ENCODE results near the gene DSG3.

DSG3 gene

GRCh38 chr18:31447530-31448191, at the start of gene DSG3:
Gene DSG3, plus strand, starts transcription at chr18:31447741. Its CDS starts 137 bp downstream, at chr18:31447878.
- DNase-seq (ENCODE audit: low read depth, low spot score), result no peak
- Histone ChIP-seq H3K27ac (no peak within 1 kb of the TSS), H3K36me3 (ENCODE audit: insufficient read depth, low read length) (no peaks in the 10 kb centered on the region), H3K4me3 (no peak within 1 kb of the TSS), H3K9ac (ENCODE audit: insufficient read length) (no peak within 1 kb of the TSS), H3K9me3 (ENCODE audit: low read depth, low read length) (no peaks in the 10 kb centered on the region)
- TF ChIP-seq FOXP2 (optimal IDR thresholded peaks at IDR 0.05; ENCODE audit: control extremely low read depth, extremely low read length, insufficient read depth) (no peak), EZH2 (IDR thresholded peaks at IDR 0.05) (no peak), POLR2AphosphoS5 (IDR thresholded peaks at IDR 0.05; ENCODE audit: borderline replicate concordance, low read depth, low read length) (no peak)

GRCh38 chr18:31398191-31398590, 49.4 kb upstream of the DSG3 start:
- DNase-seq (ENCODE audit: low read depth, low spot score), result no peak
- Histone ChIP-seq H3K27ac (no peak overlapping the region), H3K36me3 (ENCODE audit: insufficient read depth, low read length) (no peaks in the 10 kb centered on the region), H3K4me3 (no peak overlapping the region), H3K9ac (ENCODE audit: insufficient read length) (no peak overlapping the region), H3K9me3 (ENCODE audit: low read depth, low read length) (no peaks in the 10 kb centered on the region)
- TF ChIP-seq FOXP2 (optimal IDR thresholded peaks at IDR 0.05; ENCODE audit: control extremely low read depth, extremely low read length, insufficient read depth) (no peak), EZH2 (IDR thresholded peaks at IDR 0.05) (no peak), POLR2AphosphoS5 (IDR thresholded peaks at IDR 0.05; ENCODE audit: borderline replicate concordance, low read depth, low read length) (no peak)

GRCh38 chr18:31399306-31400032, 48.1 kb upstream of the DSG3 start:
- Histone ChIP-seq H3K36me3 (ENCODE audit: insufficient read depth, low read length) (no peaks in the 10 kb centered on the region), H3K27ac (no peak overlapping the region), H3K4me3 (no peak overlapping the region), H3K9me3 (ENCODE audit: low read depth, low read length) (no peaks in the 10 kb centered on the region), H3K9ac (ENCODE audit: insufficient read length) (no peak overlapping the region)
- no peak for DNase-seq (ENCODE audit: low read depth, low spot score)
- no peak for TF ChIP-seq FOXP2 (optimal IDR thresholded peaks at IDR 0.05; ENCODE audit: control extremely low read depth, extremely low read length, insufficient read depth)
- no peak for TF ChIP-seq POLR2AphosphoS5 (IDR thresholded peaks at IDR 0.05; ENCODE audit: borderline replicate concordance, low read depth, low read length)
- no peak for TF ChIP-seq EZH2 (IDR thresholded peaks at IDR 0.05)

- Histone ChIP-seq H3K9ac (ENCODE audit: insufficient read length) (no peak overlapping the region), H3K27ac (no peak overlapping the region), H3K4me3 (no peak overlapping the region), H3K9me3 (ENCODE audit: low read depth, low read length) (no peaks in the 10 kb centered on the region), H3K36me3 (ENCODE audit: insufficient read depth, low read length) (no peaks in the 10 kb centered on the region)
- no peak for DNase-seq (ENCODE audit: low read depth, low spot score)
- no peak for TF ChIP-seq POLR2AphosphoS5 (IDR thresholded peaks at IDR 0.05; ENCODE audit: borderline replicate concordance, low read depth, low read length)
- TF ChIP-seq FOXP2 (optimal IDR thresholded peaks at IDR 0.05; ENCODE audit: control extremely low read depth, extremely low read length, insufficient read depth), result no peak
- no peak for TF ChIP-seq EZH2 (IDR thresholded peaks at IDR 0.05)
Measured at GRCh38 chr18:31401156-31402025, 46.1 kb upstream of the DSG3 start.

GRCh38 chr18:31402026-31402373, 45.5 kb upstream of the DSG3 start:
- TF ChIP-seq FOXP2 (optimal IDR thresholded peaks at IDR 0.05; ENCODE audit: control extremely low read depth, extremely low read length, insufficient read depth), result no peak
- TF ChIP-seq EZH2 (IDR thresholded peaks at IDR 0.05), result no peak
- TF ChIP-seq POLR2AphosphoS5 (IDR thresholded peaks at IDR 0.05; ENCODE audit: borderline replicate concordance, low read depth, low read length), result no peak
- Histone ChIP-seq H3K36me3 (ENCODE audit: insufficient read depth, low read length) (no peaks in the 10 kb centered on the region), H3K4me3 (no peak overlapping the region), H3K9me3 (ENCODE audit: low read depth, low read length) (no peaks in the 10 kb centered on the region), H3K27ac (no peak overlapping the region), H3K9ac (ENCODE audit: insufficient read length) (no peak overlapping the region)
- DNase-seq (ENCODE audit: low read depth, low spot score), result no peak

- TF ChIP-seq POLR2AphosphoS5 (IDR thresholded peaks at IDR 0.05; ENCODE audit: borderline replicate concordance, low read depth, low read length) (no peak), EZH2 (IDR thresholded peaks at IDR 0.05) (no peak), FOXP2 (optimal IDR thresholded peaks at IDR 0.05; ENCODE audit: control extremely low read depth, extremely low read length, insufficient read depth) (no peak)
- no peaks in the 10 kb centered on the region for H3K36me3 ChIP-seq (ENCODE audit: insufficient read depth, low read length)
- no peak overlapping the region for H3K9ac ChIP-seq (ENCODE audit: insufficient read length)
- DNase-seq (ENCODE audit: low read depth, low spot score), result no peak
- no peaks in the 10 kb centered on the region for H3K9me3 ChIP-seq (ENCODE audit: low read depth, low read length)
- H3K27ac ChIP-seq, result no peak overlapping the region
- no peak overlapping the region for H3K4me3 ChIP-seq
Measured at GRCh38 chr18:31403409-31403808, 44.1 kb upstream of the DSG3 start.

GRCh38 chr18:31407649-31408048, 39.9 kb upstream of the DSG3 start:
- DNase-seq (ENCODE audit: low read depth, low spot score), result no peak
- TF ChIP-seq POLR2AphosphoS5 (IDR thresholded peaks at IDR 0.05; ENCODE audit: borderline replicate concordance, low read depth, low read length), result no peak
- TF ChIP-seq EZH2 (IDR thresholded peaks at IDR 0.05), result no peak
- TF ChIP-seq FOXP2 (optimal IDR thresholded peaks at IDR 0.05; ENCODE audit: control extremely low read depth, extremely low read length, insufficient read depth), result no peak
- Histone ChIP-seq H3K9ac (ENCODE audit: insufficient read length) (no peak overlapping the region), H3K4me3 (no peak overlapping the region), H3K9me3 (ENCODE audit: low read depth, low read length) (no peaks in the 10 kb centered on the region), H3K36me3 (ENCODE audit: insufficient read depth, low read length) (no peaks in the 10 kb centered on the region), H3K27ac (no peak overlapping the region)

GRCh38 chr18:31409276-31409675, 38.3 kb upstream of the DSG3 start:
- Histone ChIP-seq H3K36me3 (ENCODE audit: insufficient read depth, low read length) (no peaks in the 10 kb centered on the region), H3K9ac (ENCODE audit: insufficient read length) (no peak overlapping the region), H3K9me3 (ENCODE audit: low read depth, low read length) (no peaks in the 10 kb centered on the region), H3K4me3 (no peak overlapping the region), H3K27ac (no peak overlapping the region)
- TF ChIP-seq POLR2AphosphoS5 (IDR thresholded peaks at IDR 0.05; ENCODE audit: borderline replicate concordance, low read depth, low read length) (no peak), EZH2 (IDR thresholded peaks at IDR 0.05) (no peak), FOXP2 (optimal IDR thresholded peaks at IDR 0.05; ENCODE audit: control extremely low read depth, extremely low read length, insufficient read depth) (no peak)
- no peak for DNase-seq (ENCODE audit: low read depth, low spot score)

Measured in SK-N-MC (cell line).